GM19099 (cell line): ENCODE results near the gene BMP3.

Experiments
- POLR2A ChIP-seq: IDR thresholded peaks from 3 replicates; pipeline ENCODE4 v1.6.1; 2011; ENCODE audit warnings: low read depth; ENCODE audit not compliant: insufficient read length; ENCODE audit errors: extremely low read depth

Gene BMP3

GRCh38 chr4:81032771-81033684 lies 2.5 kb downstream of the BMP3 start:
- no peak for TF ChIP-seq POLR2A

- TF ChIP-seq POLR2A = no peak
Measured at GRCh38 chr4:81038636-81039350, 8.3 kb downstream of the BMP3 start.

GRCh38 chr4:81039351-81039972 lies 9.0 kb downstream of the BMP3 start:
- TF ChIP-seq POLR2A = no peak

- no peak for TF ChIP-seq POLR2A
Measured at GRCh38 chr4:81040012-81040659, 9.6 kb downstream of the BMP3 start.

GRCh38 chr4:81042578-81043365 lies 12.3 kb downstream of the BMP3 start:
- TF ChIP-seq POLR2A = no peak

GRCh38 chr4:81049330-81049729 lies 18.8 kb downstream of the BMP3 start:
- no peak for TF ChIP-seq POLR2A

GRCh38 chr4:81049907-81050306 lies 19.4 kb downstream of the BMP3 start:
- TF ChIP-seq POLR2A = no peak

- no peak for TF ChIP-seq POLR2A
Measured at GRCh38 chr4:81052119-81053068, 21.9 kb downstream of the BMP3 start.

- no peak for TF ChIP-seq POLR2A
Measured at GRCh38 chr4:81058621-81059020, 28.1 kb downstream of the BMP3 start.

GRCh38 chr4:81060587-81061343 lies 30.3 kb downstream of the BMP3 start:
- TF ChIP-seq POLR2A = no peak

GRCh38 chr4:81061344-81061730 lies 30.8 kb downstream of the BMP3 start:
- TF ChIP-seq POLR2A = no peak

- TF ChIP-seq POLR2A = no peak
Measured at GRCh38 chr4:81062001-81062400, 31.5 kb downstream of the BMP3 start.

- no peak for TF ChIP-seq POLR2A
Measured at GRCh38 chr4:81065446-81065845, 34.9 kb downstream of the BMP3 start.
